Measurements from ENCODE around the gene TMEM132C. TPM values are rescaled to one million over a fixed set of nuclear protein-coding genes. Genes with fewer than 3 reads are reported as not detected.

TMEM132C gene
- total and polyA plus RNA-seq, 2 donors (not counting 3 experiments of a cell fraction or from before 2014, with no cell fraction given), result not detected

DNA sequence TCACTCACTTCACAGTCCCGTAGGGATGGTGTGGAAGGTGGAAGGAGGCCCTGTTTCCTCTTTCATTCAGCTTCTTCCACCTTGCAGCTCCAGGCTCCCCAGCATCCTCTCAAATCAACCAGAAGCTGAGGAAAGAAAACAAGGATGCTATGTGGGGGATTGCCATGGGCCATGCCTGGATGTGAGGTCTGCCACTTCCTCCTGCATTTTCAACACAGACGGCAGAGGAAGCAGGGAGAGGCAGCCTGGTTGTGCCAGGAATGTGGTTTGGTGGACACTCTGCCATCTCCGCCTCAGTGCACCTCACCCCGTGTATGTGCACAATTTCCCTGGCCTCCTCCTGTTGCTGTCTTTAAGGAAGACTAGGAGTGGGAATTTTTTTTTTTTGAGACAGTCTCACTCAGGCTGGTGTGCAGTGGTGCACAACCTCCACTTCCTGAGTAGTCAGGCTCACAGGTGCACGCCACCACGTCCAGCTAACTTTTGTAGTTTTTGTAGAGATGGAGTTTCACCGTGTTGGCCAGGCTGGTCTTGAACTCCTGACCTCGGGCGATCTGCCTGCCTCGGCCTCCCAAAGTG, 457.6 kb downstream of the TMEM132C start:
- Histone ChIP-seq H3K9me1 (replicated peaks; ENCODE audit: control insufficient read depth, extremely low read depth, insufficient read depth, low read length) (no peaks in the 10 kb centered on the region), H2AFZ (ENCODE audit: low read depth, low read length) (no peak overlapping the region), H3K4me3 (replicated peaks in 1 of 3; ENCODE audit: insufficient read depth in 1 of 3, low read depth in 1 of 3, low read length in 3 of 3) (no peak overlapping the region), H3K4me1 (ENCODE audit: control insufficient read depth, extremely low read depth, insufficient read depth, low read length) (no peaks in the 10 kb centered on the region), H3K4me2 (ENCODE audit: insufficient read depth, low read length) (no peak overlapping the region), H4K20me1 (replicated peaks; ENCODE audit: control insufficient read depth, extremely low read depth, insufficient read depth, low read length) (no peaks in the 10 kb centered on the region), H3K36me3 (ENCODE audit: control insufficient read depth in 2 of 2, extremely low read depth in 1 of 2, insufficient read depth in 2 of 2, low read length in 2 of 2) (no peaks in the 10 kb centered on the region), H3K79me2 (ENCODE audit: control insufficient read depth, insufficient read depth, low read length) (no peaks in the 10 kb centered on the region), H3K27me3 (ENCODE audit: control insufficient read depth in 2 of 2, insufficient read depth in 2 of 2, low read length in 2 of 2) (no peaks in the 10 kb centered on the region), H3K9me3 (replicated peaks; ENCODE audit: control insufficient read depth, insufficient read depth, low read length) (peaks cover 14% of the 10 kb centered on the region), H3K27ac (ENCODE audit: insufficient read depth, low read depth, low read length) (no peak overlapping the region), H3K9ac (replicated peaks; ENCODE audit: extremely low read depth, insufficient read depth, low read length) (no peak overlapping the region)
- dilution Hi-C loops (cut with MboI; ENCODE audit: extremely low pct_ligation_motif_present, low sequenced_read_pairs) (no loop called here), intact Hi-C loops (cut with micrococcal nuclease) (no loop called here)
- no TSS peak for BruUV-seq (replicated peaks)
- ChIA-PET CTCF (no interaction called here), POLR2A (no interaction called here)
- TF ChIP-seq CTCF (IDR thresholded peaks at IDR 0.05; ENCODE audit: extremely low read depth in 1 of 2, insufficient read depth in 1 of 2, low read depth in 1 of 2, low read length in 2 of 2) (no peak), EZH2 (IDR thresholded peaks at IDR 0.05; ENCODE audit: borderline replicate concordance, low read depth, low read length, severe bottlenecking) (no peak), POLR2AphosphoS5 (IDR thresholded peaks at IDR 0.05; ENCODE audit: insufficient read depth, low read depth, low read length) (no peak), JUN (IDR thresholded peaks at IDR 0.05; ENCODE audit: borderline replicate concordance, insufficient read depth, insufficient read length, low read depth) (no peak), POLR2A (IDR thresholded peaks at IDR 0.05; ENCODE audit: low read depth, low read length) (no peak), FOS (IDR thresholded peaks at IDR 0.05; ENCODE audit: borderline replicate concordance, insufficient read depth, low read length) (no peak), MYC (IDR thresholded peaks at IDR 0.05; ENCODE audit: low read depth, low read length) (no peak), MAX (IDR thresholded peaks at IDR 0.05; ENCODE audit: insufficient read depth, insufficient read length) (no peak), GATA2 (IDR thresholded peaks at IDR 0.05; ENCODE audit: insufficient read depth, insufficient read length, low read depth, low read length) (no peak)
- no peak for DNase-seq (ENCODE audit: low read depth, low spot score)
- FAIRE-seq, result no peak

Measured in endothelial cell of umbilical vein (primary cell).